ENCODE results near the gene TRIP10.

GRCh38 chr19:6779206-6779605 is 39.7 kb downstream of the TRIP10 start:
- TF ChIP-seq CTCF (IDR thresholded peaks at IDR 0.05), result no peak
- no peak for TF ChIP-seq POLR2A (IDR thresholded peaks at IDR 0.05)

Measured in thyroid gland (tissue), 4 donors.